HEK293T (cell line): Measurements from ENCODE around the gene MAB21L4.

Experiments
- CTCF ChIA-PET: fragments of 350-600 bp; formaldehyde crosslinking; extraction: SDS; loops from one replicate; lab custom pipeline; 2021; ENCODE audit warnings: antibody characterized with exemption, inconsistent platforms; lab: Yijun Ruan, JAX
- POLR2A ChIA-PET: fragments of 350-600 bp; formaldehyde crosslinking; extraction: SDS; loops from one replicate; lab custom pipeline; 2020; ENCODE audit warnings: antibody characterized with exemption, inconsistent platforms; lab: Yijun Ruan, JAX
- DNase-seq: peaks from one replicate; pipeline ENCODE4 v3.0.0; 2012; ENCODE audit warnings: mixed read lengths; ENCODE audit errors: extremely low spot score
- ARNT ChIP-seq: fragments of 450-650 bp; IDR thresholded peaks from 2 replicates; pipeline ENCODE4 v1.6.1; 2017; ENCODE audit warnings: mild to moderate bottlenecking
- BHLHE40 ChIP-seq: fragments of 450-650 bp; IDR thresholded peaks from 2 replicates; pipeline ENCODE4 v1.6.1; 2016; ENCODE audit warnings: mild to moderate bottlenecking, moderate library complexity, borderline replicate concordance
- CTBP1 ChIP-seq: fragments of 450-650 bp; IDR thresholded peaks from 2 replicates; pipeline ENCODE4 v1.6.1; 2016; ENCODE audit warnings: borderline replicate concordance
- ELF4 ChIP-seq: fragments of 450-650 bp; IDR thresholded peaks from 2 replicates; pipeline ENCODE4 v1.6.1; 2017; ENCODE audit warnings: antibody characterized with exemption
- FOXA1 ChIP-seq: fragments of 450-650 bp; IDR thresholded peaks from 2 replicates; pipeline ENCODE4 v1.6.1; 2016; ENCODE audit warnings: mild to moderate bottlenecking
- FOXK2 ChIP-seq: fragments of 450-650 bp; IDR thresholded peaks from 2 replicates; pipeline ENCODE4 v1.6.1; 2016; ENCODE audit warnings: mild to moderate bottlenecking
- FOXM1 ChIP-seq: fragments of 450-650 bp; IDR thresholded peaks from 2 replicates; pipeline ENCODE4 v1.6.1; 2017; ENCODE audit warnings: mild to moderate bottlenecking, borderline replicate concordance
- HDGF ChIP-seq: fragments of 450-650 bp; IDR thresholded peaks from 2 replicates; pipeline ENCODE4 v1.6.1; 2017; ENCODE audit warnings: antibody characterized with exemption, borderline replicate concordance
- L3MBTL2 ChIP-seq: fragments of 450-650 bp; conservative IDR thresholded peaks from 2 replicates; pipeline ENCODE4 v1.6.1; 2016; ENCODE audit warnings: mild to moderate bottlenecking
- LEF1 ChIP-seq: fragments of 450-650 bp; IDR thresholded peaks from 2 replicates; pipeline ENCODE4 v1.6.1; 2017; ENCODE audit warnings: mild to moderate bottlenecking, borderline replicate concordance
- NFRKB ChIP-seq: fragments of 450-650 bp; IDR thresholded peaks from 2 replicates; pipeline ENCODE4 v1.6.1; 2016; ENCODE audit warnings: mild to moderate bottlenecking, moderate library complexity
- PKNOX1 ChIP-seq: fragments of 450-650 bp; IDR thresholded peaks from 2 replicates; pipeline ENCODE4 v1.6.1; 2016
- SP1 ChIP-seq: fragments of 450-650 bp; IDR thresholded peaks from 2 replicates; pipeline ENCODE4 v1.6.1; 2017
- SUZ12 ChIP-seq: fragments of 450-650 bp; IDR thresholded peaks from 2 replicates; pipeline ENCODE4 v1.6.1; 2016; ENCODE audit warnings: mild to moderate bottlenecking
- TARDBP ChIP-seq: fragments of 450-650 bp; IDR thresholded peaks from 2 replicates; pipeline ENCODE4 v1.6.1; 2016
- ZNF384 ChIP-seq: fragments of 450-650 bp; IDR thresholded peaks from 2 replicates; pipeline ENCODE4 v1.6.1; 2016

The MAB21L4 gene

GRCh38 chr2:240912878-240913809 is 17.2 kb upstream of the MAB21L4 start:
- TF ChIP-seq ELF4 (no peak), FOXM1 (no peak), SP1 (no peak), TARDBP (no peak), CTBP1 (no peak), FOXA1 (no peak), ZNF384 (no peak), PKNOX1 (no peak), LEF1 (no peak), ARNT (no peak), NFRKB (no peak), BHLHE40 (no peak), HDGF (no peak), L3MBTL2 (no peak), FOXK2 (no peak), SUZ12 (no peak)
- DNase-seq = no peak
- POLR2A ChIA-PET = no interaction called here
- CTCF ChIA-PET = interaction anchor here (1.5 kb wide), 1 partner anchor 8 kb away, joined by 3 read pairs; no protein-coding TSS in a partner anchor

GRCh38 chr2:240911641-240912265 is 15.8 kb upstream of the MAB21L4 start:
- no peak for TF ChIP-seq CTBP1
- no peak for TF ChIP-seq FOXM1
- TF ChIP-seq FOXK2 = no peak
- TF ChIP-seq ELF4 = no peak
- no peak for TF ChIP-seq SUZ12
- no peak for TF ChIP-seq TARDBP
- TF ChIP-seq FOXA1 = no peak
- TF ChIP-seq LEF1 = no peak
- no peak for TF ChIP-seq BHLHE40
- TF ChIP-seq SP1 = no peak
- POLR2A ChIA-PET = interaction anchor here (0.6 kb wide), 1 partner anchor 57 kb away, joined by 3 read pairs; no protein-coding TSS in a partner anchor
- CTCF ChIA-PET = no interaction called here
- DNase-seq = no peak

GRCh38 chr2:240909216-240909974 is 13.4 kb upstream of the MAB21L4 start:
- TF ChIP-seq ARNT (no peak), NFRKB (no peak), BHLHE40 (no peak), ELF4 (no peak)
- ChIA-PET CTCF (no interaction called here), POLR2A (no interaction called here)
- no peak for DNase-seq

GRCh38 chr2:240906911-240907590 is 11.1 kb upstream of the MAB21L4 start:
- ChIA-PET CTCF (interaction anchor here (0.9 kb wide), 1 partner anchor 8 kb away, joined by 3 read pairs; no protein-coding TSS in a partner anchor), POLR2A (no interaction called here)
- DNase-seq = no peak
- TF ChIP-seq L3MBTL2 = no peak
- no peak for TF ChIP-seq HDGF
- TF ChIP-seq SP1 = no peak
- no peak for TF ChIP-seq NFRKB
- TF ChIP-seq ELF4 = no peak
- no peak for TF ChIP-seq TARDBP
- no peak for TF ChIP-seq ZNF384
- no peak for TF ChIP-seq FOXM1
- no peak for TF ChIP-seq PKNOX1
- no peak for TF ChIP-seq BHLHE40
- no peak for TF ChIP-seq LEF1
- no peak for TF ChIP-seq CTBP1
- no peak for TF ChIP-seq ARNT
- no peak for TF ChIP-seq FOXK2
- TF ChIP-seq SUZ12 = no peak

GRCh38 chr2:240906141-240906910 is 10.4 kb upstream of the MAB21L4 start, which contains the start of gene CROCC2:
Gene CROCC2 (plus strand): TSS chr2:240906336. CDS start chr2:240906514, 178 bp downstream.
- POLR2A ChIA-PET = no interaction called here
- no peak for TF ChIP-seq SP1
- TF ChIP-seq PKNOX1 = no peak
- TF ChIP-seq CTBP1 = no peak
- no peak for TF ChIP-seq TARDBP
- no peak for TF ChIP-seq LEF1
- no peak for TF ChIP-seq NFRKB
- TF ChIP-seq L3MBTL2 = no peak
- no peak for TF ChIP-seq BHLHE40
- TF ChIP-seq FOXM1 = no peak
- no peak for TF ChIP-seq ELF4
- TF ChIP-seq ZNF384 = no peak
- no peak for TF ChIP-seq SUZ12
- no peak for TF ChIP-seq FOXA1
- TF ChIP-seq ARNT = no peak
- TF ChIP-seq HDGF = no peak
- no peak for TF ChIP-seq FOXK2
- CTCF ChIA-PET = interaction anchor here (0.9 kb wide), 1 partner anchor 8 kb away, joined by 3 read pairs; no protein-coding TSS in a partner anchor
- DNase-seq = no peak
